ENCODE data around the gene CUL5.
"Not testable (repeated sequence)": the region's sequence is repeated elsewhere in the genome, so short reads cannot be mapped to it uniquely, and the experiment has no call there.

CUL5 gene

DNA sequence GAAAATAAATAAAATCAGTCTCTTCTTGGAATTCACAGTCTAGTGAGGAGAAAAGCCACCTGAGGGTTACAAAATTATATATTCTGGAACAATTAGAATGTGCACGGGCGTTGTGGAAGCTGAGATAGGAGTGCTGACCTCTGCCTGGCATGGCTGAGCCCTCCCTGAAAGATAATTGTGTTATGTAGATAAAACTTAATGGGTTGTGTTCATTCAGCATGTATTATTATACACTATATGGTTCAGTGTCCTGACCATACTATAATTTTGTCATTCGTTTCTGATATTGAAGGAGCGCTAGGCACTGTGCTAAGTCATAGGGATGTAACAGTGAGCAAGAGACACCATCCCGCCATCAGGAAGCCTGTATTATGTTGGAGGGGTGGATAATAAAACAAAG lies 116.4 kb downstream of the CUL5 start:
- H3K4me3 ChIP-seq (ENCODE audit: low read length): no peak overlapping the region
- no peak for DNase-seq (ENCODE audit: low read depth)
- no peak for TF ChIP-seq CTCF (IDR thresholded peaks at IDR 0.05; ENCODE audit: insufficient read depth, low read depth, low read length, missing control alignments)

DNA sequence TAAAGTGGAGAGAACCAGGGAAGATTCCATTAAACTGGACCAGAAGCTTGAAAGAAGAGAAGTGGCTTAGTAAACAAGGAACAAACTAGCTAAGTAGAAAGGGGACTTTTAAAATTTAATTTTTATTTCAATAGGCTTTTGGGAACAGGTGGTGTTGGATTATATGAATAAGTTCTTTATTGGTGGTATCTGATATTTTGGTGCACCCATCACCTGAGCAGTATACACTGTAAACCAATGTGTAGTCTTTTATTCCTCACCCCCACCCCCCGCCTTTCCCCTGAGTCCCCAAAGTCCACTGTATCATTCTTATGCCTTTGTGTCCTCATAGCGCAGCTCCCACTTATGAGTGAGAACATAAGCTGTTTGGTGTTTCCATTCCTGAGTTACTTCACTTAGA lies 120.1 kb downstream of the CUL5 start:
- no peak for DNase-seq (ENCODE audit: low read depth)
- H3K4me3 ChIP-seq (ENCODE audit: low read length): no peak overlapping the region
- no peak for TF ChIP-seq CTCF (IDR thresholded peaks at IDR 0.05; ENCODE audit: insufficient read depth, low read depth, low read length, missing control alignments)

DNA sequence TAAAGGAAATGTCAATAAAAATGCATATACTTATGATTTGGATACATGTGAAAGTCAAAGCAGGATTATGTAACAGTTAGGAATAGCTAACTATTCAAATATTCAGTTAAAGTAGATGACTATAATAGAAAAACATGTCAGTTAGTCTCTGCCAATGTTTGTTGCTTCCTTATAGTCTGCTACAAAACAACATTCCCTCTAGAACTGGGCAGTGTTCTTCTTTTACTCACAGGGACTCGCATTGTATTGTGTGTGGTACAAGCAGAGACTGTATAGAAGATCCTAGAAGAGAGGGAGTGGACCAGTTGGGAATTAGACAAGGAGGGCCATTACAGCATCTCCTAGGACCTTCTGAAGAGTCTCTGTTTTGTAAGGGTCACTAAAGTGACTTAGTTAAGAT lies 123.3 kb downstream of the CUL5 start:
- peak; percentile 8 for DNase-seq (ENCODE audit: low read depth)
- no peak for TF ChIP-seq CTCF (IDR thresholded peaks at IDR 0.05; ENCODE audit: insufficient read depth, low read depth, low read length, missing control alignments)
- no peak overlapping the region for H3K4me3 ChIP-seq (ENCODE audit: low read length)

DNA sequence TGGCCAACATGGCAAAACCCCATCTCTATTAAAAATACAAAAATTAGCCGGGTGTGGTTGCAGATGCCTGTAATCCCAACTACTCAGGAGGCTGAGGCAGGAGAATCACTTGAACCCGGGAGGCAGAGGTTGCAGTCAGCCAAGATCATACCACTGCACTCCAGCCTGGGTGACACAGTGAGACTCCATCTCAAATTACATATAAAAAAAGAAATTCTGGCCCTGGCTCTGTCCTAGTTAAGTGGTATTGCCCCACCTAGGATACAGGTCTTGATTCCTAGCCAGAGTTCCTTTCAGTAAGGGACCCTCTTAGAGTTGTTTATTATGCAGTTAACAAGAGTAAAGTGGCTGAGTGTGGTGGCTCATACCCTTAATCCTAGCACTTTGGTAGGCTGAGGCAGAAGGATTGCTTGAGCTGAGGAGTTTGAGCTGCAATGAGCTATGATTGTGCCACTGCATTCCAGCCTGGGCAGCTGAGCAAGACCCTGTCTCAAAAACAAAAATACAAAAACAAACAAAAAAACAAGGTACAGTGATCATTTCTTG lies 124.4 kb downstream of the CUL5 start:
- not testable (repeated sequence) for DNase-seq (ENCODE audit: low read depth); H3K4me3 ChIP-seq (ENCODE audit: low read length)

GRCh38 chr11:108135845-108136544 lies 127.3 kb downstream of the CUL5 start:
- no peak overlapping the region for H3K4me3 ChIP-seq (ENCODE audit: low read length)
- DNase-seq (ENCODE audit: low read depth): peak; percentile 42
- peak; percentile 48 for TF ChIP-seq CTCF (IDR thresholded peaks at IDR 0.05; ENCODE audit: insufficient read depth, low read depth, low read length, missing control alignments)

DNA sequence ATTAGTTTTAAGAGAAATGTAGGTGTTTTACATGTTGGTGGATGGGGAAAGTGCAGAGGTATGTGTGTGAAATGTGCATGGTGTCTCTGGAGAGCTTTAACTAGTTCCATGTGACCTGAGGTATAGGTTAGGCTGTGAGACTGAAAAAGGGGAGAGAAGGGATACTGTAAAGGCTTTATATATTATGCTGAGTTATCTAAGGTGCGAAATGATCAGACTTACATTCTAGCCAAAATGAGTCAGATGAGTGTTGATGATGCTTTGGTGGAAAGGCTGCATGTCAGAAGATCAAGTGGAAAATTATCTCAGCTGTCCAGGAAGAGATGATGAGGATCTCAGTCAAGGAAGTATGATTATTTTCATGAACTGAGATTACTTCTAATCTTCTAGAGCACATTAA lies 128.5 kb downstream of the CUL5 start:
- no peak for TF ChIP-seq CTCF (IDR thresholded peaks at IDR 0.05; ENCODE audit: insufficient read depth, low read depth, low read length, missing control alignments)
- DNase-seq (ENCODE audit: low read depth): no peak
- H3K4me3 ChIP-seq (ENCODE audit: low read length): no peak overlapping the region

- no peak for TF ChIP-seq CTCF (IDR thresholded peaks at IDR 0.05; ENCODE audit: insufficient read depth, low read depth, low read length, missing control alignments)
- H3K4me3 ChIP-seq (ENCODE audit: low read length): no peak overlapping the region
- no peak for DNase-seq (ENCODE audit: low read depth)
Observed at GRCh38 chr11:108142304-108142703, 133.6 kb downstream of the CUL5 start.

Data from epithelial cell of esophagus (primary cell).